Fibroblast of lung (primary cell): ENCODE measurements around the gene RPS25. TPM values are rescaled to one million over a fixed set of nuclear protein-coding genes. Genes with fewer than 3 reads are reported as not detected.
"Not testable (repeated sequence)": the region's sequence is repeated elsewhere in the genome, so short reads cannot be mapped to it uniquely, and the experiment has no call there.

Experiments used
- DNase-seq, 2 donors: peaks; one replicate each; pipeline versions ENCODE4 v3.0.0 to v3.0.0-alpha.2; 2010; ENCODE audit warnings: low read depth in 2 of 2
- H2AFZ ChIP-seq: 2 replicates; pipeline ENCODE4 v1.5.1; 2012; ENCODE audit warnings: low read length, control low read depth, inconsistent platforms
- H3K27ac ChIP-seq: 2 replicates; pipeline ENCODE4 v1.5.1; 2011; ENCODE audit warnings: low read length, control low read depth; ENCODE audit not compliant: insufficient read depth
- H3K27me3 ChIP-seq: 2 replicates; pipeline ENCODE4 v1.5.1; 2011; ENCODE audit warnings: mild to moderate bottlenecking, low read length; ENCODE audit not compliant: control insufficient read depth, insufficient read depth
- H3K36me3 ChIP-seq: 2 replicates; pipeline ENCODE4 v1.5.1; 2011; ENCODE audit warnings: low read length; ENCODE audit not compliant: control insufficient read depth, insufficient read depth
- H3K4me1 ChIP-seq: 2 replicates; pipeline ENCODE4 v1.5.1; 2011; ENCODE audit warnings: low read length; ENCODE audit not compliant: control insufficient read depth, insufficient read depth; ENCODE audit errors: extremely low read depth
- H3K4me2 ChIP-seq: 2 replicates; pipeline ENCODE4 v1.5.1; 2011; ENCODE audit warnings: low read length, control low read depth; ENCODE audit not compliant: insufficient read depth; ENCODE audit errors: extremely low read depth
- H3K4me3 ChIP-seq, 4 experiments: fragments of 200-600 bp in 1 of 4; sonication (generic) in 1 of 4; replicated peaks in 1 of 4; 2 replicates each; pipeline ENCODE4 v1.5.1; 2011 to 2016; ENCODE audit warnings: low read length in 4 of 4, low read depth in 3 of 4, mild to moderate bottlenecking in 3 of 4, control low read depth in 2 of 4, inconsistent platforms in 1 of 4, mixed read lengths in 1 of 4; ENCODE audit not compliant: insufficient read depth in 1 of 4; ENCODE audit errors: control extremely low read depth in 1 of 4
- H3K79me2 ChIP-seq: 2 replicates; pipeline ENCODE4 v1.5.1; 2012; ENCODE audit warnings: mild to moderate bottlenecking, low read length, inconsistent platforms; ENCODE audit not compliant: control insufficient read depth, insufficient read depth
- H3K9ac ChIP-seq: 2 replicates; pipeline ENCODE4 v1.5.1; 2011; ENCODE audit warnings: mild to moderate bottlenecking, low read length, control low read depth; ENCODE audit not compliant: insufficient read depth
- H3K9me3 ChIP-seq: 2 replicates; pipeline ENCODE4 v1.5.1; 2012; ENCODE audit warnings: low read depth, low read length; ENCODE audit not compliant: control insufficient read depth, insufficient read depth
- H4K20me1 ChIP-seq: 2 replicates; pipeline ENCODE4 v1.5.1; 2011; ENCODE audit warnings: low read length; ENCODE audit not compliant: control insufficient read depth, insufficient read depth; ENCODE audit errors: extremely low read depth
- CTCF ChIP-seq, 2 donors: IDR thresholded peaks in 1 of 2; conservative IDR thresholded peaks in 1 of 2; 1 replicate in 1 of 2; 2 replicates in 1 of 2; pipeline ENCODE4 v1.5.1; 2011 to 2012; ENCODE audit warnings: low read length in 2 of 2, control low read depth in 1 of 2, inconsistent platforms in 1 of 2, low read depth in 1 of 2, mild to moderate bottlenecking in 1 of 2
- EZH2 ChIP-seq: IDR thresholded peaks from 2 replicates; pipeline ENCODE4 v1.5.1; 2012; ENCODE audit warnings: low read length, control low read depth, mild to moderate bottlenecking; ENCODE audit errors: missing control alignments
- polyA plus RNA-seq, 2 donors: library from polyadenylated mRNA; depleted of rRNA in 1 of 2; stranded (reverse) in 1 of 2; unstranded in 1 of 2; fragments of >200 nt; gene quantifications; 2 replicates each; pipeline ENCODE4 v1.2.1, GENCODE V29; 2011 to 2012; ENCODE audit warnings: missing spikeins in 1 of 2
- total RNA-seq: library from RNA; depleted of rRNA; stranded (reverse); fragments of >200 nt; gene quantifications from 2 replicates; pipeline ENCODE4 v1.2.1, GENCODE V29; 2014

Gene RPS25
- total and polyA plus RNA-seq, 2 donors (not counting 1 experiment from before 2014, with no cell fraction given) = 525 to 2,775 TPM

GRCh38 chr11:118997627-118998387 is 20.3 kb downstream of the RPS25 start, which contains the start of gene CENATAC:
CENATAC (plus strand) TSS chr11:118998138; CDS start chr11:118998198, 60 bp downstream.
- H3K4me2 ChIP-seq = peak within 1 kb of the TSS; percentile 95
- peak within 1 kb of the TSS; percentile 87 for H3K27ac ChIP-seq
- H3K27me3 ChIP-seq = no peaks in the 10 kb centered on the region
- no peaks in the 10 kb centered on the region for H3K36me3 ChIP-seq
- peak within 1 kb of the TSS; percentile 99 for H2AFZ ChIP-seq
- no peaks in the 10 kb centered on the region for H4K20me1 ChIP-seq
- DNase-seq = peak; percentile 74 to 89
- H3K4me1 ChIP-seq = no peaks in the 10 kb centered on the region
- no peaks in the 10 kb centered on the region for H3K9me3 ChIP-seq
- H3K79me2 ChIP-seq = peaks cover 15% of the 10 kb centered on the region
- H3K9ac ChIP-seq = peak within 1 kb of the TSS; percentile 88
- TF ChIP-seq EZH2 (no peak), CTCF (conservative IDR thresholded peaks at IDR 0.05 in 1 of 2, IDR thresholded peaks at IDR 0.05 in 1 of 2; ENCODE audit: low read depth in 1 of 2, low read length in 2 of 2) (no peak)
- peak within 1 kb of the TSS; percentile 73 to 97 (median 87) for H3K4me3 ChIP-seq

DNA sequence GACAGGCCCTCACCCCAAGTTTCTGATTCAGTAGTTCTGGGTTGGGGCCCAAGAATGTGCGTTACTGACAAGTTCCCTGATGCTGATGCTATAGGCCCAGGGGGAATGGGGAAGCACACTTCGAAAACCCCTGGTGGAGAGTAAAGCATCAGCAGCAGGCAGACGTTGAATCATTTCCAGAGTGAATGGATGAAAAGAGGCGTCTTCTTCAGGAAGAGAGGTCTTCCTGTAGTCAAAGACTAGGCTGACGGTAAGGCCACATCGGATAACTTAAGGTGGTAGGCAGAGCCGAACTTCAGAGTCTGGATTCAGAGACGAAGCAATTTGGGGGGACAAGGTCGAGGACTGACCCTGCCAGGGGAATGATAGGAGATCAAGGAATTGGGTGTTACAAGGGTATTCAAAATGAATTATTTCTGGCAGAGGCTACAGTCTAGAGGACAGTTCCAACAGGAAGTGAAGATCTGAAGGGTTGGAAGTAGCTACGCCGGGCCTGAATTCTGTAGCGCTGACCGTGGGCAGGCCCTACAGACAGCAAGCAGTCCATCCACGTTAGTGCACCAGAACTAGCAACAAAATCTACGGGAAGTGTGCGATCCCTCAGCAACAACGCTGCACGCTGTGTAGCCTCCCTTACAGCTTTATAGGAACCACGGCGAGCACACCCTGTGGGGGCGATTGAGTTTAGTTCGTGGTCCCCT is 21.1 kb downstream of the RPS25 start:
- no peaks in the 10 kb centered on the region for H3K36me3 ChIP-seq
- no peaks in the 10 kb centered on the region for H3K9me3 ChIP-seq
- no peaks in the 10 kb centered on the region for H3K27me3 ChIP-seq
- peak overlapping the region; percentile 87 for H3K27ac ChIP-seq
- DNase-seq = peak in 1 of 2 donors; percentile 17
- H3K4me1 ChIP-seq = no peaks in the 10 kb centered on the region
- TF ChIP-seq CTCF (conservative IDR thresholded peaks at IDR 0.05 in 1 of 2, IDR thresholded peaks at IDR 0.05 in 1 of 2; ENCODE audit: low read depth in 1 of 2, low read length in 2 of 2) = peak; percentile 13 to 33
- no peak for TF ChIP-seq EZH2
- H4K20me1 ChIP-seq = no peaks in the 10 kb centered on the region
- H3K79me2 ChIP-seq = peaks cover 15% of the 10 kb centered on the region
- peak overlapping the region; percentile 99 for H2AFZ ChIP-seq
- peak overlapping the region; percentile 53 for H3K9ac ChIP-seq
- H3K4me3 ChIP-seq = peak overlapping the region; percentile 73 to 97 (median 87)
- peak overlapping the region; percentile 92 for H3K4me2 ChIP-seq

DNA sequence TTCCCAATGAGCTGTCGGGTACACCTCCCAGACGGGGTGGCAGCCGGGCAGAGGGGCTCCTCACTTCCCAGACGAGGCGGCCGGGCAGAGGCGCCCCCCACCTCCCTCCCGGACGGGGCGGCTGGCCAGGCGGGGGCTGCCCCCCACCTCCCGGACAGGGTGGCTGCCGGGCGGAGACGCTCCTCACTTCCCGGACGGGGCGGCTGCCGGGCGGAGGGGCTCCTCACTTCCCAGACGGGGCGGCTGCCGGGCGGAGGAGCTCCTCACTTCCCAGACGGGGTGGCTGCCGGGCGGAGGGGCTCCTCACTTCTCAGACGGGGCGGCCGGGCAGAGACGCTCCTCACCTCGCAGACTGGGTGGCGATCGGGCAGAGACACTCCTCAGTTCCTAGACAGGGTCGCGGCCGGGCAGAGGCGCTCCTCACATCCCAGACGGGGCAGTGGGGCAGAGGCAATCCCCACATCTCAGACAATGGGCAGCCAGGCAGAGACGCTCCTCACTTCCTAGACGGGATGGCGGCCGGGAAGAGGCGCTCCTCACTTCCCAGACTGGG is 26.6 kb downstream of the RPS25 start:
- H2AFZ ChIP-seq, H3K9me3 ChIP-seq, H3K79me2 ChIP-seq, H3K4me1 ChIP-seq, H3K9ac ChIP-seq, DNase-seq, H3K4me2 ChIP-seq, H3K27ac ChIP-seq, H3K27me3 ChIP-seq, H4K20me1 ChIP-seq, H3K36me3 ChIP-seq, H3K4me3 ChIP-seq: not testable (repeated sequence)
